Osteocyte (in vitro differentiated cells): ENCODE data around the gene DOCK2. TPM values are rescaled to one million over a fixed set of nuclear protein-coding genes. Genes with fewer than 3 reads are reported as not detected.

Experiments used
- DNase-seq: peaks from one replicate; pipeline ENCODE4 v3.0.0; 2021; ENCODE audit warnings: mixed read lengths; ENCODE audit not compliant: unreplicated experiment; ENCODE audit errors: extremely low spot score
- H3K27ac Mint-ChIP-seq: one replicate; pipeline ENCODE4 v1.8.0; 2021; ENCODE audit warnings: mild to moderate bottlenecking, mixed read lengths; ENCODE audit not compliant: unreplicated experiment
- H3K27me3 Mint-ChIP-seq: one replicate; pipeline ENCODE4 v1.8.0; 2021; ENCODE audit warnings: mixed read lengths; ENCODE audit not compliant: unreplicated experiment
- H3K36me3 Mint-ChIP-seq: one replicate; pipeline ENCODE4 v1.8.0; 2021; ENCODE audit warnings: mixed read lengths; ENCODE audit not compliant: unreplicated experiment
- H3K4me1 Mint-ChIP-seq: one replicate; pipeline ENCODE4 v1.8.0; 2021; ENCODE audit warnings: mixed read lengths; ENCODE audit not compliant: unreplicated experiment
- H3K4me3 Mint-ChIP-seq: one replicate; pipeline ENCODE4 v1.8.0; 2021; ENCODE audit warnings: mild to moderate bottlenecking, moderate library complexity, mixed read lengths; ENCODE audit not compliant: unreplicated experiment
- H3K9me3 Mint-ChIP-seq: one replicate; pipeline ENCODE4 v1.8.0; 2021; ENCODE audit warnings: mixed read lengths; ENCODE audit not compliant: unreplicated experiment
- CTCF ChIP-seq: fragments of 200-600 bp; sonication (generic); IDR thresholded peaks from 2 replicates; pipeline ENCODE4 v1.5.0; 2021; ENCODE audit warnings: antibody characterized with exemption, mild to moderate bottlenecking, moderate library complexity
- total RNA-seq: library from RNA; stranded (reverse); gene quantifications from 2 replicates; pipeline ENCODE4 v1.2.1, GENCODE V29; 2021

The DOCK2 gene
- total RNA-seq, 1 donor from 2014 or later = 11.6 TPM

GRCh38 chr5:169700611-169701010 is 63.5 kb downstream of the DOCK2 start:
- peaks cover 53% of the 10 kb centered on the region for H3K4me1 Mint-ChIP-seq
- no peaks in the 10 kb centered on the region for H3K9me3 Mint-ChIP-seq
- no peak overlapping the region for H3K27ac Mint-ChIP-seq
- no peak for TF ChIP-seq CTCF
- H3K4me3 Mint-ChIP-seq = no peak overlapping the region
- H3K36me3 Mint-ChIP-seq = no peaks in the 10 kb centered on the region
- no peak for DNase-seq
- H3K27me3 Mint-ChIP-seq = no peaks in the 10 kb centered on the region

- H3K27me3 Mint-ChIP-seq = no peaks in the 10 kb centered on the region
- no peaks in the 10 kb centered on the region for H3K9me3 Mint-ChIP-seq
- H3K4me3 Mint-ChIP-seq = no peak overlapping the region
- H3K4me1 Mint-ChIP-seq = peaks cover 50% of the 10 kb centered on the region
- peak; percentile 79 for TF ChIP-seq CTCF
- H3K27ac Mint-ChIP-seq = peak overlapping the region; percentile 52
- DNase-seq = no peak
- H3K36me3 Mint-ChIP-seq = no peaks in the 10 kb centered on the region
These were observed 64.9 kb downstream of the DOCK2 start for GRCh38 chr5:169701910-169702451.

GRCh38 chr5:169702693-169703481 is 65.8 kb downstream of the DOCK2 start:
- Mint-ChIP-seq H3K9me3 (no peaks in the 10 kb centered on the region), H3K27ac (peak overlapping the region; percentile 52), H3K4me3 (no peak overlapping the region), H3K4me1 (peaks cover 49% of the 10 kb centered on the region), H3K27me3 (no peaks in the 10 kb centered on the region), H3K36me3 (no peaks in the 10 kb centered on the region)
- no peak for TF ChIP-seq CTCF
- DNase-seq = no peak

GRCh38 chr5:169703813-169704212 is 66.7 kb downstream of the DOCK2 start:
- TF ChIP-seq CTCF = no peak
- H3K27me3 Mint-ChIP-seq = no peaks in the 10 kb centered on the region
- DNase-seq = no peak
- no peaks in the 10 kb centered on the region for H3K36me3 Mint-ChIP-seq
- H3K4me3 Mint-ChIP-seq = no peak overlapping the region
- H3K27ac Mint-ChIP-seq = no peak overlapping the region
- peaks cover 41% of the 10 kb centered on the region for H3K4me1 Mint-ChIP-seq
- H3K9me3 Mint-ChIP-seq = no peaks in the 10 kb centered on the region

GRCh38 chr5:169705322-169705721 is 68.2 kb downstream of the DOCK2 start:
- H3K9me3 Mint-ChIP-seq = no peaks in the 10 kb centered on the region
- H3K4me3 Mint-ChIP-seq = no peak overlapping the region
- peaks cover 41% of the 10 kb centered on the region for H3K4me1 Mint-ChIP-seq
- no peak overlapping the region for H3K27ac Mint-ChIP-seq
- no peak for DNase-seq
- H3K36me3 Mint-ChIP-seq = no peaks in the 10 kb centered on the region
- no peak for TF ChIP-seq CTCF
- no peaks in the 10 kb centered on the region for H3K27me3 Mint-ChIP-seq
